H1 (cell line): Measurements from ENCODE around the gene USP24. TPM values are rescaled to one million over a fixed set of nuclear protein-coding genes. Genes with fewer than 3 reads are reported as not detected.

Source experiments
- CTCF ChIA-PET: fragments of 300-600 bp; sonication (Branson Sonifier 250); formaldehyde crosslinking; loops from one replicate; lab custom pipeline; 2021; ENCODE audit not compliant: partially characterized antibody; lab: Charles Lee
- POLR2A ChIA-PET: fragments of 300-600 bp; sonication (Branson Sonifier 250); formaldehyde crosslinking; loops from one replicate; lab custom pipeline; 2021; ENCODE audit warnings: inconsistent platforms; ENCODE audit not compliant: partially characterized antibody; lab: Charles Lee
- DNase-seq, 2 experiments: peaks; one replicate each; pipeline versions ENCODE4 v3.0.0 to v3.0.0-alpha.2; 2010 to 2022; ENCODE audit warnings: low spot score in 2 of 2, low read depth in 1 of 2, mixed read lengths in 1 of 2
- FAIRE-seq: peaks from 2 replicates; lab custom pipeline; 2011; peaks lifted over from hg19 to GRCh38; lab: Jason Lieb, UNC
- H2AFZ ChIP-seq: 2 replicates; pipeline ENCODE4 v1.8.1; 2012; ENCODE audit warnings: low read length, inconsistent platforms
- H2AK5ac ChIP-seq: 2 replicates; pipeline ENCODE4 v1.6.1; 2013; ENCODE audit warnings: low read depth, low read length
- H2BK120ac ChIP-seq: replicated peaks from 2 replicates; pipeline ENCODE3; 2013; ENCODE audit warnings: low read depth, low read length, inconsistent platforms
- H2BK12ac ChIP-seq: 2 replicates; pipeline ENCODE4 v1.6.1; 2013; ENCODE audit warnings: low read depth, low read length
- H2BK15ac ChIP-seq: 2 replicates; pipeline ENCODE4 v1.6.1; 2013; ENCODE audit warnings: low read length
- H2BK20ac ChIP-seq: 2 replicates; pipeline ENCODE4 v1.6.1; 2013; ENCODE audit warnings: low read length
- H2BK5ac ChIP-seq: 2 replicates; pipeline ENCODE4 v1.6.1; 2013; ENCODE audit warnings: low read depth, low read length
- H3K14ac ChIP-seq: 2 replicates; pipeline ENCODE4 v1.6.1; 2013; ENCODE audit warnings: inconsistent platforms; ENCODE audit not compliant: insufficient read length
- H3K18ac ChIP-seq: 2 replicates; pipeline ENCODE4 v1.6.1; 2013; ENCODE audit warnings: low read length; ENCODE audit errors: extremely low read depth
- H3K23ac ChIP-seq: 2 replicates; pipeline ENCODE4 v1.6.1; 2013; ENCODE audit warnings: inconsistent platforms; ENCODE audit not compliant: insufficient read length
- H3K23me2 ChIP-seq: 2 replicates; pipeline ENCODE4 v1.6.1; 2013; ENCODE audit warnings: low read depth, low read length
- H3K27ac ChIP-seq: 2 replicates; pipeline ENCODE4 v1.6.1; 2011; ENCODE audit warnings: low read depth, low read length, inconsistent platforms
- H3K27me3 ChIP-seq, 4 experiments: replicated peaks in 1 of 4; 1 replicate in 1 of 4; 2 replicates in 3 of 4; pipeline versions ENCODE4 v1.6.1 to v1.8.1; 2011 to 2013; ENCODE audit warnings: low read length in 3 of 4, mild to moderate bottlenecking in 3 of 4, inconsistent platforms in 2 of 4, mixed read lengths in 2 of 4, moderate library complexity in 1 of 4; ENCODE audit not compliant: control insufficient read depth in 3 of 4, insufficient read depth in 3 of 4; ENCODE audit errors: extremely low read depth in 1 of 4
- H3K36me3 ChIP-seq, 4 experiments: 2 replicates each; pipeline versions ENCODE4 v1.6.1 to v1.8.1; 2011 to 2013; ENCODE audit warnings: mild to moderate bottlenecking in 4 of 4, low read length in 3 of 4, moderate library complexity in 2 of 4, control low read depth in 1 of 4, inconsistent platforms in 1 of 4; ENCODE audit not compliant: insufficient read depth in 4 of 4, control insufficient read depth in 2 of 4
- H3K4ac ChIP-seq: replicated peaks from 2 replicates; pipeline ENCODE3; 2013; ENCODE audit warnings: low read length, low read depth, mixed read lengths, inconsistent platforms; ENCODE audit not compliant: insufficient read length
- H3K4me1 ChIP-seq, 4 experiments: replicated peaks in 1 of 4; 1 replicate in 1 of 4; 2 replicates in 3 of 4; pipeline versions ENCODE4 v1.6.1 to v1.8.1; 2011 to 2013; ENCODE audit warnings: low read length in 3 of 4, inconsistent platforms in 2 of 4, mixed read lengths in 1 of 4; ENCODE audit not compliant: insufficient read depth in 4 of 4, control insufficient read depth in 3 of 4
- H3K4me2 ChIP-seq, 2 experiments: 2 replicates each; pipeline versions ENCODE4 v1.6.1 to v1.8.1; 2011 to 2013; ENCODE audit warnings: low read depth in 2 of 2, low read length in 2 of 2, control low read depth in 1 of 2, inconsistent platforms in 1 of 2, mild to moderate bottlenecking in 1 of 2; ENCODE audit not compliant: insufficient read depth in 1 of 2
- H3K4me3 ChIP-seq, 4 experiments: fragments of 200-600, 300-600 bp in 1 of 4; sonication (generic), shearing (Covaris generic), sonication (Bioruptor Twin) in 1 of 4; 2 replicates each; pipeline versions ENCODE4 v1.5.1 to v1.8.1; 2011 to 2016; ENCODE audit warnings: low read length in 4 of 4, low read depth in 3 of 4, control low read depth in 2 of 4, inconsistent platforms in 2 of 4, mild to moderate bottlenecking in 2 of 4, mixed read lengths in 1 of 4, moderate library complexity in 1 of 4; ENCODE audit not compliant: insufficient read depth in 2 of 4; ENCODE audit errors: extremely low read depth in 1 of 4
- H3K56ac ChIP-seq: replicated peaks from 2 replicates; pipeline ENCODE3; 2013; ENCODE audit warnings: low read depth, mild to moderate bottlenecking, mixed read lengths, low read length, inconsistent platforms; ENCODE audit not compliant: insufficient read length
- H3K79me1 ChIP-seq: 2 replicates; pipeline ENCODE4 v1.6.1; 2013; ENCODE audit warnings: low read depth, low read length, control low read depth
- H3K79me2 ChIP-seq, 2 experiments: 2 replicates each; pipeline versions ENCODE4 v1.6.1 to v1.8.1; 2012 to 2013; ENCODE audit warnings: low read length in 2 of 2, mild to moderate bottlenecking in 2 of 2, inconsistent platforms in 1 of 2; ENCODE audit not compliant: insufficient read depth in 2 of 2, control insufficient read depth in 1 of 2
- H3K9ac ChIP-seq, 4 experiments: replicated peaks in 1 of 4; 1 replicate in 1 of 4; 2 replicates in 3 of 4; pipeline versions ENCODE4 v1.6.1 to v1.8.1; 2011 to 2013; ENCODE audit warnings: low read depth in 3 of 4, low read length in 3 of 4, control low read depth in 2 of 4, mild to moderate bottlenecking in 2 of 4, moderate library complexity in 2 of 4, inconsistent platforms in 1 of 4; ENCODE audit errors: extremely low read depth in 1 of 4
- H3K9me3 ChIP-seq, 2 experiments: 2 replicates each; pipeline versions ENCODE4 v1.6.1 to v1.8.1; 2012 to 2013; ENCODE audit warnings: mild to moderate bottlenecking in 2 of 2, moderate library complexity in 2 of 2, control low read depth in 1 of 2, inconsistent platforms in 1 of 2, low read depth in 1 of 2, low read length in 1 of 2, mixed read lengths in 1 of 2; ENCODE audit not compliant: insufficient read depth in 2 of 2
- H4K20me1 ChIP-seq, 2 experiments: replicated peaks in 1 of 2; 2 replicates each; pipeline versions ENCODE3 to v1.8.1; 2011 to 2013; ENCODE audit warnings: inconsistent platforms in 2 of 2, low read length in 2 of 2, mild to moderate bottlenecking in 1 of 2; ENCODE audit not compliant: insufficient read depth in 2 of 2, control insufficient read depth in 1 of 2
- H4K5ac ChIP-seq: 2 replicates; pipeline ENCODE4 v1.6.1; 2013; ENCODE audit warnings: low read length, low read depth, mixed read lengths, inconsistent platforms; ENCODE audit not compliant: insufficient read length
- H4K8ac ChIP-seq: 2 replicates; pipeline ENCODE4 v1.8.0; 2013; ENCODE audit warnings: mild to moderate bottlenecking, moderate library complexity, low read length, inconsistent platforms; ENCODE audit not compliant: insufficient read depth; ENCODE audit errors: extremely low read depth
- H4K91ac ChIP-seq: replicated peaks from 2 replicates; pipeline ENCODE3; 2013; ENCODE audit warnings: low read length, mixed read lengths, inconsistent platforms; ENCODE audit not compliant: insufficient read length
- CREB1 ChIP-seq: IDR thresholded peaks from 2 replicates; pipeline ENCODE4 v1.6.1; 2012; ENCODE audit warnings: inconsistent platforms
- EZH2 ChIP-seq: fragments of 200-600 bp; sonication (generic); IDR thresholded peaks from 2 replicates; pipeline ENCODE4 v1.7.1; 2012; ENCODE audit warnings: low read depth, mild to moderate bottlenecking, moderate library complexity, low read length, inconsistent platforms; ENCODE audit not compliant: severe bottlenecking
- GABPA ChIP-seq: IDR thresholded peaks from 2 replicates; pipeline ENCODE4 v1.6.1; 2011; ENCODE audit warnings: mild to moderate bottlenecking, low read length, moderate library complexity, borderline replicate concordance; ENCODE audit not compliant: insufficient read depth
- KDM4A ChIP-seq: IDR thresholded peaks from one replicate; pipeline ENCODE4 v1.7.1; 2012; ENCODE audit warnings: low read depth, mild to moderate bottlenecking, moderate library complexity, low read length, inconsistent platforms; ENCODE audit not compliant: severe bottlenecking
- NRF1 ChIP-seq: IDR thresholded peaks from 2 replicates; pipeline ENCODE4 v1.6.1; 2011; ENCODE audit warnings: mild to moderate bottlenecking, low read depth, low read length, improper control_type of control experiment
- SAP30 ChIP-seq: fragments of 300-600 bp; sonication (generic); IDR thresholded peaks from 2 replicates; pipeline ENCODE4 v1.7.1; 2012; ENCODE audit warnings: low read length, moderate library complexity, mild to moderate bottlenecking, inconsistent platforms; ENCODE audit not compliant: insufficient read depth, insufficient replicate concordance
- SIN3A ChIP-seq, 2 experiments: IDR thresholded peaks in 1 of 2; conservative IDR thresholded peaks in 1 of 2; 2 replicates each; pipeline ENCODE4 v1.6.1; 2011 to 2012; ENCODE audit warnings: low read length in 2 of 2, improper control_type of control experiment in 1 of 2, low read depth in 1 of 2, mild to moderate bottlenecking in 1 of 2
- TAF7 ChIP-seq: optimal IDR thresholded peaks from 2 replicates; pipeline ENCODE3; 2011; ENCODE audit warnings: low read depth, mild to moderate bottlenecking, inconsistent platforms, low read length, moderate library complexity, borderline replicate concordance
- WGBS, 2 experiments: shearing (Covaris generic) in 1 of 2; methylation state at CpG; one replicate each; pipeline versions ENCODE4 v1.1.6 to v1.1.7; 2013 to 2015; ENCODE audit warnings: low lambda C conversion rate in 2 of 2, mixed read lengths in 2 of 2, inconsistent platforms in 1 of 2, low coverage in 1 of 2, missing lambda C conversion rate in 1 of 2; ENCODE audit not compliant: insufficient replicate concordance in 2 of 2, insufficient coverage in 1 of 2, insufficient read length in 1 of 2; ENCODE audit errors: extremely low coverage in 1 of 2, missing lambda C conversion rate in 1 of 2; 5-methylcytosine and 5-hydroxymethylcytosine counted together
- polyA plus RNA-seq, 7 experiments: library from polyadenylated mRNA; depleted of rRNA in 3 of 7; stranded (reverse) in 5 of 7; unstranded in 2 of 7; fragments of >200 nt in 5 of 7; fragments of 200-250 nt in 2 of 7; gene quantifications; 1 replicate in 5 of 7; 2 replicates in 1 of 7; 4 replicates in 1 of 7; pipeline versions ENCODE4 v1.2.1 to v1.2.3, GENCODE V29; 2011 to 2013; ENCODE audit warnings: missing spikeins in 2 of 7, mixed read lengths in 2 of 7
- total RNA-seq: library from RNA; stranded (reverse); fragmentation: NEBNext Ultra II Directional; extraction: Animal tissue kit (Norgen Biotek cat#: 25700); gene quantifications from 2 replicates; pipeline ENCODE4 v1.2.1, GENCODE V29; 2021
- TF ChIP-seq, protein P1 (sequence below): IDR thresholded peaks from 2 replicates; pipeline ENCODE4 v1.6.1; 2012; ENCODE audit warnings: inconsistent platforms
- TF ChIP-seq, protein P2 (sequence below), 3 experiments: IDR thresholded peaks; 1 replicate in 2 of 3; 2 replicates in 1 of 3; pipeline versions ENCODE4 v1.5.1 to v1.6.1; 2011; ENCODE audit warnings: low read length in 3 of 3, mild to moderate bottlenecking in 3 of 3, inconsistent platforms in 2 of 3, low read depth in 1 of 3, moderate library complexity in 1 of 3; ENCODE audit not compliant: insufficient read depth in 1 of 3; ENCODE audit errors: control extremely low read depth in 1 of 3

The USP24 gene
- total and polyA plus RNA-seq, 2 of the 8 experiments (the other 6 are each of a cell fraction or from before 2014, with no cell fraction given) = 11.1 to 34.6 TPM

DNA sequence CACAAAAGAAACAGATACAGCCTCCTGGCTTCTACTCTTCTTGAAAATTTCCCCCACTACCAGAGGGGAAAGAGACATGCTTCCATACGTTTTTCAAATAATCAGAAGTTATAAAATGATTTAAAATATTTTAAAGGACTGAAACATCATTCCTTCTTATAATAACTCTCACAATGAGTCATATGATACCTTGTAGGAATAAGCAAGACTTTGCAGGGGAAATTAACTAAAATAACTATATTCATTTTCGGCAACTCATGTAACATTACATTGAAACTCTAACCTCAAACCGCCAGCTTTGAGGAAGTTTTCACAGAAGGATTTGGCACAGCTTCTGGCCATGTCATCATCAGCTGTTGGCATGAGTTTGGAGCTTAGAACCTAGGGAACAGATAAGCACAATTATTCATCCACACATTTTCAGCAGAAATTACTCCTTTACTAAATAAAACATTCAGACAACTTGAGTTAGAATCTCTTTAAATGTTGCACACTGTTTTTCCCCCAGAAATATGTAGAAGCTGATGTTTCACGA lies 85.9 kb downstream of the USP24 start:
- CTCF ChIA-PET = interaction anchor here (1.1 kb wide), 1 partner anchor 12 kb away, joined by 3 read pairs; no protein-coding TSS in a partner anchor
- H4K91ac ChIP-seq = no peak overlapping the region
- H2BK20ac ChIP-seq = no peak overlapping the region
- H3K56ac ChIP-seq = no peak overlapping the region
- H2BK15ac ChIP-seq = no peak overlapping the region
- TF ChIP-seq TAF7 (no peak), GABPA (no peak), EZH2 (no peak), SAP30 (no peak), KDM4A (no peak), CREB1 (no peak), NRF1 (no peak), SIN3A (conservative IDR thresholded peaks at IDR 0.05 in 1 of 2, IDR thresholded peaks at IDR 0.05 in 1 of 2; ENCODE audit: low read depth in 1 of 2, low read length in 2 of 2) (no peak)
- TF ChIP-seq, protein P1, sequence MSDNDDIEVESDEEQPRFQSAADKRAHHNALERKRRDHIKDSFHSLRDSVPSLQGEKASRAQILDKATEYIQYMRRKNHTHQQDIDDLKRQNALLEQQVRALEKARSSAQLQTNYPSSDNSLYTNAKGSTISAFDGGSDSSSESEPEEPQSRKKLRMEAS = no peak
- TF ChIP-seq, protein P2, sequence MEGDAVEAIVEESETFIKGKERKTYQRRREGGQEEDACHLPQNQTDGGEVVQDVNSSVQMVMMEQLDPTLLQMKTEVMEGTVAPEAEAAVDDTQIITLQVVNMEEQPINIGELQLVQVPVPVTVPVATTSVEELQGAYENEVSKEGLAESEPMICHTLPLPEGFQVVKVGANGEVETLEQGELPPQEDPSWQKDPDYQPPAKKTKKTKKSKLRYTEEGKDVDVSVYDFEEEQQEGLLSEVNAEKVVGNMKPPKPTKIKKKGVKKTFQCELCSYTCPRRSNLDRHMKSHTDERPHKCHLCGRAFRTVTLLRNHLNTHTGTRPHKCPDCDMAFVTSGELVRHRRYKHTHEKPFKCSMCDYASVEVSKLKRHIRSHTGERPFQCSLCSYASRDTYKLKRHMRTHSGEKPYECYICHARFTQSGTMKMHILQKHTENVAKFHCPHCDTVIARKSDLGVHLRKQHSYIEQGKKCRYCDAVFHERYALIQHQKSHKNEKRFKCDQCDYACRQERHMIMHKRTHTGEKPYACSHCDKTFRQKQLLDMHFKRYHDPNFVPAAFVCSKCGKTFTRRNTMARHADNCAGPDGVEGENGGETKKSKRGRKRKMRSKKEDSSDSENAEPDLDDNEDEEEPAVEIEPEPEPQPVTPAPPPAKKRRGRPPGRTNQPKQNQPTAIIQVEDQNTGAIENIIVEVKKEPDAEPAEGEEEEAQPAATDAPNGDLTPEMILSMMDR (IDR thresholded peaks at IDR 0.05; ENCODE audit: control extremely low read depth in 1 of 3, insufficient read depth in 1 of 3, low read depth in 1 of 3, low read length in 3 of 3) = no peak
- H3K79me1 ChIP-seq = no peaks in the 10 kb centered on the region
- no peak overlapping the region for H4K5ac ChIP-seq
- peaks cover 23 to 68% (median 44%) of the 10 kb centered on the region in 4 experiments for H3K36me3 ChIP-seq
- H3K4me1 ChIP-seq = no peaks in the 10 kb centered on the region
- DNase-seq (no peak), FAIRE-seq (no peak)
- H3K27me3 ChIP-seq = peaks cover 0 to 1% (median 0%) of the 10 kb centered on the region in 4 experiments; a peak in 1 of 7 replicates
- H3K23ac ChIP-seq = no peak overlapping the region
- H3K9ac ChIP-seq = no peak overlapping the region
- H2BK12ac ChIP-seq = no peak overlapping the region
- H2AK5ac ChIP-seq = no peak overlapping the region
- H4K8ac ChIP-seq = no peak overlapping the region
- no peaks in the 10 kb centered on the region for H3K9me3 ChIP-seq
- no peak overlapping the region for H3K18ac ChIP-seq
- POLR2A ChIA-PET = no interaction called here
- H2AFZ ChIP-seq = no peak overlapping the region
- no peaks in the 10 kb centered on the region for H3K79me2 ChIP-seq
- H2BK120ac ChIP-seq = no peak overlapping the region
- H3K14ac ChIP-seq = no peak overlapping the region
- H3K4me2 ChIP-seq = no peak overlapping the region
- WGBS, 2 experiments = 86% methylated on average over 4 of the region's 4 CpGs; no CpG with 5 or more reads in 1 of the 2 experiments
- no peak overlapping the region for H3K27ac ChIP-seq
- H2BK5ac ChIP-seq = no peak overlapping the region
- no peak overlapping the region for H3K4ac ChIP-seq
- peaks cover 1 to 2% of the 10 kb centered on the region in 2 experiments for H4K20me1 ChIP-seq
- H3K4me3 ChIP-seq = no peak overlapping the region
- no peaks in the 10 kb centered on the region; the same call in 1 of the 2 replicates for H3K23me2 ChIP-seq
